HepG2 (cell line): ENCODE results near the gene OR2T6.
"Not testable (repeated sequence)": the region's sequence is repeated elsewhere in the genome, so short reads cannot be mapped to it uniquely, and the experiment has no call there.

ENCODE experiments used
- MXD4 ChIP-seq: IDR thresholded peaks from 2 replicates; pipeline ENCODE4 v1.6.1; 2016; ENCODE audit warnings: mild to moderate bottlenecking, missing biosample characterization, missing genetic modification reagents
- SNAPC4 ChIP-seq: sonication (generic); formaldehyde crosslinking; IDR thresholded peaks from 2 replicates; pipeline ENCODE4 v1.4.0; 2020; ENCODE audit warnings: mild to moderate bottlenecking, missing genetic modification reagents
- ZBTB1 ChIP-seq: sonication (generic); formaldehyde crosslinking; IDR thresholded peaks from 2 replicates; pipeline ENCODE4 v1.4.0; 2020; ENCODE audit warnings: missing genetic modification reagents, borderline replicate concordance
- ZBTB4 ChIP-seq: sonication (generic); formaldehyde crosslinking; IDR thresholded peaks from 2 replicates; pipeline ENCODE4 v1.4.0; 2020; ENCODE audit warnings: missing genetic modification reagents, mild to moderate bottlenecking, borderline replicate concordance
- ZFX ChIP-seq: sonication (generic); formaldehyde crosslinking; IDR thresholded peaks from 2 replicates; pipeline ENCODE4 v1.4.0; 2020; ENCODE audit warnings: mild to moderate bottlenecking, low read depth, missing genetic modification reagents, moderate library complexity
- ZNF24 ChIP-seq: fragments of 450-650 bp; IDR thresholded peaks from 2 replicates; pipeline ENCODE4 v1.6.1; 2017; ENCODE audit warnings: antibody characterized with exemption, mild to moderate bottlenecking
- ZNF776 ChIP-seq: sonication (generic); formaldehyde crosslinking; IDR thresholded peaks from 2 replicates; pipeline ENCODE4 v1.4.0; 2020; ENCODE audit warnings: mild to moderate bottlenecking, missing genetic modification reagents
- TF ChIP-seq, protein P1 (sequence below): sonication (generic); formaldehyde crosslinking; IDR thresholded peaks from 2 replicates; pipeline ENCODE4 v1.4.0; 2020; ENCODE audit warnings: missing genetic modification reagents, low read depth, mild to moderate bottlenecking, borderline replicate concordance
- TF ChIP-seq, protein P2 (sequence below): sonication (generic); formaldehyde crosslinking; IDR thresholded peaks from 2 replicates; pipeline ENCODE4 v1.5.0; 2020; ENCODE audit warnings: mild to moderate bottlenecking, missing genetic modification reagents, moderate library complexity
- TF ChIP-seq, protein P3 (sequence below): sonication (generic); formaldehyde crosslinking; IDR thresholded peaks from 2 replicates; pipeline ENCODE4 v1.5.0; 2020; ENCODE audit warnings: missing genetic modification reagents

DNA sequence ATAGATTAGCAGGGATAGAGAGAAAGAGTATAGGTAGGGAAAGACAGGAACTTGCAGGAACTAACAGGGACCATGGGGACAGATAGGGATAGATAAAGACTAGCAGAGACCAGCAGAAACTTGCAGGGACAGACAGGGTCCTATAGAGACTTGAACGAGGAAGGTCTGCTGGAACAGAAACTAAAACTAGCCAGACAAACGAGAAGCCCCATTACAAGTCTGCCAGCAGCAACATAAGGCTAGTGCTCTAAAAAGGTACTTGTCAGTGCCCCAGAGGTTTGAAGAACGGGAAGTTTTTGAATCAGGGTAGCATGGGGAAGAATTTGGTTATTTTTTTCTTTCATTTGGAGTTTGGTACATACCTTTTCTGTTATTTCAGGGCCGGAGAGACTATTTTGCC, 56.7 kb downstream of the OR2T6 start:
- not testable (repeated sequence) for TF ChIP-seq ZNF24; ZBTB4 (CRISPR knock-in tag); SNAPC4 (CRISPR knock-in tag); ZBTB1 (CRISPR knock-in tag); ZNF776 (CRISPR knock-in tag); MXD4 (CRISPR knock-in tag); ZFX (CRISPR knock-in tag)
- TF ChIP-seq, protein P1, sequence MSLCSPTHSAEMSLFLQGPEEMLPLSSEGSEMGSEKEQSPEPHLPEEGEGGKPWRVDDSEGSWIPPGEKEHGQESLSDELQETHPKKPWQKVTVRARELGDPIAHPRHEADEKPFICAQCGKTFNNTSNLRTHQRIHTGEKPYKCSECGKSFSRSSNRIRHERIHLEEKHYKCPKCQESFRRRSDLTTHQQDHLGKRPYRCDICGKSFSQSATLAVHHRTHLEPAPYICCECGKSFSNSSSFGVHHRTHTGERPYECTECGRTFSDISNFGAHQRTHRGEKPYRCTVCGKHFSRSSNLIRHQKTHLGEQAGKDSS (CRISPR knock-in tag): not testable (repeated sequence)
- TF ChIP-seq, protein P2, sequence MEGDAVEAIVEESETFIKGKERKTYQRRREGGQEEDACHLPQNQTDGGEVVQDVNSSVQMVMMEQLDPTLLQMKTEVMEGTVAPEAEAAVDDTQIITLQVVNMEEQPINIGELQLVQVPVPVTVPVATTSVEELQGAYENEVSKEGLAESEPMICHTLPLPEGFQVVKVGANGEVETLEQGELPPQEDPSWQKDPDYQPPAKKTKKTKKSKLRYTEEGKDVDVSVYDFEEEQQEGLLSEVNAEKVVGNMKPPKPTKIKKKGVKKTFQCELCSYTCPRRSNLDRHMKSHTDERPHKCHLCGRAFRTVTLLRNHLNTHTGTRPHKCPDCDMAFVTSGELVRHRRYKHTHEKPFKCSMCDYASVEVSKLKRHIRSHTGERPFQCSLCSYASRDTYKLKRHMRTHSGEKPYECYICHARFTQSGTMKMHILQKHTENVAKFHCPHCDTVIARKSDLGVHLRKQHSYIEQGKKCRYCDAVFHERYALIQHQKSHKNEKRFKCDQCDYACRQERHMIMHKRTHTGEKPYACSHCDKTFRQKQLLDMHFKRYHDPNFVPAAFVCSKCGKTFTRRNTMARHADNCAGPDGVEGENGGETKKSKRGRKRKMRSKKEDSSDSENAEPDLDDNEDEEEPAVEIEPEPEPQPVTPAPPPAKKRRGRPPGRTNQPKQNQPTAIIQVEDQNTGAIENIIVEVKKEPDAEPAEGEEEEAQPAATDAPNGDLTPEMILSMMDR (CRISPR knock-in tag): not testable (repeated sequence)
- TF ChIP-seq, protein P3, sequence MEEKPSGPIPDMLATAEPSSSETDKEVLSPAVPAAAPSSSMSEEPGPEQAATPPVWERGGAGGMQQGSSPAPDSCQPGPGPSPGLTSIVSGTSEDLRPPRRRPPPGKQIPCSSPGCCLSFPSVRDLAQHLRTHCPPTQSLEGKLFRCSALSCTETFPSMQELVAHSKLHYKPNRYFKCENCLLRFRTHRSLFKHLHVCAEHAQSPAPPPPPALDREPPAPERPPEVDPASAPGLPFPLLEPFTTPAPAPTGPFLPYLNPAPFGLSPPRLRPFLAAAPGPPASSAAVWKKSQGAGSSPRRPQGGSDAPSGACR (CRISPR knock-in tag): not testable (repeated sequence)
